Measurements from ENCODE around the gene SPAG9.

Gene SPAG9

GRCh38 chr17:51065466-51065865 lies 55.2 kb downstream of the SPAG9 start:
- no peak for DNase-seq (ENCODE audit: low read depth)
- H3K4me3 ChIP-seq (ENCODE audit: low read length) = no peak overlapping the region
- no peak for TF ChIP-seq CTCF (conservative IDR thresholded peaks at IDR 0.05; ENCODE audit: low read depth, low read length)

DNA sequence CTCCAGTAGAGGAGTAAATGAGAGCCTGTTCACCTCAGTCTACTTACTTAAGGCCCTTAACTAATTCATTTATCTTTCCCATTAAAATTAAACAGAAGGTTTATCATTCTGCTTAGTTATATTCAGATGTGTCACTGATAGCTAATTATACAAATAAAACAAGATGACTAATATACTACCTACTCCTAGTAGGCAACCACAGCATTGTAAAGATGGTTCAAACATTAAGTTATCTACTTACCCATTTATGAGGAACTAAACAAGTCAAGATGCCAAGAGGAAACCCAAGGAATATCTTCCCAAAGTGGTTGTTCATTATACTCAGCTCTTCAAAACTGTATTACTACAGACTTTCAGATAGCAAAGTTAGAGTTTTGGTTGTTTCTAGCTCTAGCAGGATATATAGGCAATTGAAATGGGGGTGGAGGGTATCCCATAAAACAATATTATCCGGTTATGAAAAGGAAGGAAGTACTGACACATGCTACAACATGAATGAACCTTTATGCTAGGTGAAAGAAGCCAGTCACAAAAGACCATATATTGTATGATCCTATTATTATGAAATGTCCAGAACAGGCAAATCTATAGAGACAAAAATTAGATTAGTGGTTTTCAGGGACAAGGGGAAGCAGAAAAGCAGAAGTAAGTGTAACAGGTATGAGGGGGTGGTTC lies 56.5 kb downstream of the SPAG9 start:
- no peak overlapping the region for H3K4me3 ChIP-seq (ENCODE audit: low read length)
- TF ChIP-seq CTCF (conservative IDR thresholded peaks at IDR 0.05; ENCODE audit: low read depth, low read length) = no peak
- DNase-seq (ENCODE audit: low read depth) = no peak

- no peak overlapping the region for H3K4me3 ChIP-seq (ENCODE audit: low read length)
- TF ChIP-seq CTCF (conservative IDR thresholded peaks at IDR 0.05; ENCODE audit: low read depth, low read length) = no peak
- no peak for DNase-seq (ENCODE audit: low read depth)
Measured at GRCh38 chr17:51060396-51060795, 60.3 kb downstream of the SPAG9 start.

DNA sequence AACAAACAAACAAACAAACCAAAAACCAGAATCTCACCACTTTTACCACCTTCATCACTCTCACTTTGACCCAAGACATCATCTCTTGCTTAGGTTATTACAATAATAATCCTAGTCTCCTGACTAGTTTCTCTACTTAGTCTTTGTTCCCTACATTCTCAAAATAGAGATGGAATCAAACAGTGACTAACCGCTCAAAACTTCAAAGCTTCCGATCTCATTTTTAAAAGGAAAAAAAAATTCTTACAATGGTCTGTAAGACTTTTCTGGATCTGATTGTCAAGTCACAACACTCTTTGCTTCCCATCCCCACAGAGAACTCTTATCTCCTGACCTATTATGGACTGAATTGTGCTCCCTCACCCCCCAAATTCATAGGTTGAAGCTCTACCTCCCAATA lies 60.9 kb downstream of the SPAG9 start:
- no peak for TF ChIP-seq CTCF (conservative IDR thresholded peaks at IDR 0.05; ENCODE audit: low read depth, low read length)
- DNase-seq (ENCODE audit: low read depth) = peak; percentile 46

DNA sequence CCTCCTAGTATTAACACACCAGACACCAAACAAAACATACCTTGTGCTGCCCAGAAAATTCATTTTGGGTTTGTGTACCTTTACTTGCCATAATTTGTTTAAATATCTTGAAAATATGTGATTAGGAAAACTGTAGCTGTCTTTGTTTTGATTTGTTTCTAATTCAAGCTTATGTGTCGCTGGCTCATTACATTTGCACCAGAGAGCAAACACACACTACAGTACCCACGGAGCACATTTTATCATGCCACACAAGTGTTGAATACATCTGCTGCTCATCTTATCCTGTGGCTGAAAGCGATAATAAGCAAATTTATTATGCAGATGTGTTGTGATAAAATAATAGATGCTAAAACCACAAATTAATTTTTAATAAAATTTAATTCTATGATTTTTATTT lies 63.1 kb downstream of the SPAG9 start:
- TF ChIP-seq CTCF (conservative IDR thresholded peaks at IDR 0.05; ENCODE audit: low read depth, low read length) = no peak
- no peak for DNase-seq (ENCODE audit: low read depth)
- H3K4me3 ChIP-seq (ENCODE audit: low read length) = no peak overlapping the region

More for the DNA sequence above, 60.9 kb downstream of the SPAG9 start:
- no peak overlapping the region for H3K4me3 ChIP-seq (ENCODE audit: low read length)

GRCh38 chr17:51056813-51057510 lies 63.7 kb downstream of the SPAG9 start:
- peak; percentile 70 for TF ChIP-seq CTCF (conservative IDR thresholded peaks at IDR 0.05; ENCODE audit: low read depth, low read length)
- no peak overlapping the region for H3K4me3 ChIP-seq (ENCODE audit: low read length)
- peak; percentile 36 for DNase-seq (ENCODE audit: low read depth)

DNA sequence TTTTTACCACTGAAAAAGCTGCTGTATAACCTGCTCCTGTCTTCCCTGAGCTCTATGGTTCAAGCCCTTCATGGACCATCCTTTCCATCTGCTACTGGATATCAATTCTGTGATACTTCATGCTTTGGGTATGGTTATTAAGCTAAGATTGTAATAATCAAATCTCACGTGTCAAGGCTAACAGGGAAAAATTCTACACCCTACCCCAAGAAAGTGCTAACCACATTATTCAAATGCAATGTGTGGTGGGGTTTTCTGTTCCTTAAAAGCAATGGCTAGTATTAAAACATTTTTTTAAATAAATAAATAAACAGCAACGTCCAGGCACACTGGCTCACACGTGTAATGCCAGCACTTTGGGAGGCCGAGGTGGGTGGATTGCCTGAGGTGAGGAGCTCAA lies 65.9 kb downstream of the SPAG9 start:
- DNase-seq (ENCODE audit: low read depth) = no peak
- no peak overlapping the region for H3K4me3 ChIP-seq (ENCODE audit: low read length)
- no peak for TF ChIP-seq CTCF (conservative IDR thresholded peaks at IDR 0.05; ENCODE audit: low read depth, low read length)
